Thyroid gland (tissue), 4 donors: ENCODE measurements around the gene TMEM242. TPM values are rescaled to one million over a fixed set of nuclear protein-coding genes. Genes with fewer than 3 reads are reported as not detected.

Experiments used
- DNase-seq, 2 donors: peaks; one replicate each; pipeline ENCODE4 v3.0.0-alpha.2; 2019
- H3K27ac ChIP-seq, 3 donors: fragments of 200-600 bp; sonication (generic); 1 replicate in 2 of 3; 2 replicates in 1 of 3; pipeline ENCODE4 v1.5.1; 2016 to 2019; ENCODE audit warnings: mild to moderate bottlenecking in 1 of 3, moderate library complexity in 1 of 3
- H3K27me3 ChIP-seq: fragments of 200-600 bp; sonication (generic); one replicate; pipeline ENCODE4 v1.5.1; 2019
- H3K36me3 ChIP-seq, 2 donors: fragments of 200-600 bp; sonication (generic); one replicate each; pipeline ENCODE4 v1.5.1; 2016 to 2019
- H3K4me1 ChIP-seq, 2 donors: fragments of 200-600 bp; sonication (generic); one replicate each; pipeline ENCODE4 v1.5.1; 2017 to 2019
- H3K4me3 ChIP-seq, 3 donors: fragments of 200-600 bp; sonication (generic); replicated peaks in 1 of 3; 1 replicate in 2 of 3; 2 replicates in 1 of 3; pipeline ENCODE4 v1.5.1; 2016; ENCODE audit warnings: mild to moderate bottlenecking in 1 of 3
- H3K9me3 ChIP-seq: fragments of 200-600 bp; sonication (generic); one replicate; pipeline ENCODE4 v1.5.1; 2017
- POLR2A ChIP-seq, 2 donors: fragments of 450-650 bp; IDR thresholded peaks; one replicate each; pipeline ENCODE4 v1.6.1; 2017; ENCODE audit warnings: antibody characterized with exemption in 2 of 2, mild to moderate bottlenecking in 2 of 2, moderate library complexity in 1 of 2
- WGBS, 2 donors: methylation state at CpG; one replicate each; pipeline ENCODE4 v1.1.5; 2017; 5-methylcytosine and 5-hydroxymethylcytosine counted together
- intact Hi-C: fragments of 100-400 bp; cut with DNase I; formaldehyde crosslinking; loops from one replicate; pipeline ENCODE4 v1.15.1; 2023
- total RNA-seq, 4 donors: library from RNA; depleted of rRNA; stranded (reverse); fragments of >200 nt; gene quantifications; one replicate each; pipeline ENCODE4 v1.2.3, GENCODE V29; 2016
- TF ChIP-seq, protein P1 (sequence below), 6 experiments: fragments of 200-600 bp in 3 of 6; fragments of 450-650 bp in 3 of 6; sonication (generic) in 3 of 6; IDR thresholded peaks; one replicate each; pipeline ENCODE4 v1.5.1; 2016 to 2019; ENCODE audit warnings: antibody characterized with exemption in 6 of 6, mild to moderate bottlenecking in 2 of 6, inconsistent platforms in 1 of 6, moderate library complexity in 1 of 6

TMEM242 gene
- total RNA-seq, 4 donors from 2014 or later, result 7.0 to 14.0 (median 9.7) TPM

- intact Hi-C loops, result no loop called here
- H3K27ac ChIP-seq, result no peak overlapping the region
- no peak for TF ChIP-seq POLR2A (IDR thresholded peaks at IDR 0.05)
- TF ChIP-seq, protein P1, sequence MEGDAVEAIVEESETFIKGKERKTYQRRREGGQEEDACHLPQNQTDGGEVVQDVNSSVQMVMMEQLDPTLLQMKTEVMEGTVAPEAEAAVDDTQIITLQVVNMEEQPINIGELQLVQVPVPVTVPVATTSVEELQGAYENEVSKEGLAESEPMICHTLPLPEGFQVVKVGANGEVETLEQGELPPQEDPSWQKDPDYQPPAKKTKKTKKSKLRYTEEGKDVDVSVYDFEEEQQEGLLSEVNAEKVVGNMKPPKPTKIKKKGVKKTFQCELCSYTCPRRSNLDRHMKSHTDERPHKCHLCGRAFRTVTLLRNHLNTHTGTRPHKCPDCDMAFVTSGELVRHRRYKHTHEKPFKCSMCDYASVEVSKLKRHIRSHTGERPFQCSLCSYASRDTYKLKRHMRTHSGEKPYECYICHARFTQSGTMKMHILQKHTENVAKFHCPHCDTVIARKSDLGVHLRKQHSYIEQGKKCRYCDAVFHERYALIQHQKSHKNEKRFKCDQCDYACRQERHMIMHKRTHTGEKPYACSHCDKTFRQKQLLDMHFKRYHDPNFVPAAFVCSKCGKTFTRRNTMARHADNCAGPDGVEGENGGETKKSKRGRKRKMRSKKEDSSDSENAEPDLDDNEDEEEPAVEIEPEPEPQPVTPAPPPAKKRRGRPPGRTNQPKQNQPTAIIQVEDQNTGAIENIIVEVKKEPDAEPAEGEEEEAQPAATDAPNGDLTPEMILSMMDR (IDR thresholded peaks at IDR 0.05), result no peak
Measured at GRCh38 chr6:157300436-157300835, 22.9 kb downstream of the TMEM242 start.

DNA sequence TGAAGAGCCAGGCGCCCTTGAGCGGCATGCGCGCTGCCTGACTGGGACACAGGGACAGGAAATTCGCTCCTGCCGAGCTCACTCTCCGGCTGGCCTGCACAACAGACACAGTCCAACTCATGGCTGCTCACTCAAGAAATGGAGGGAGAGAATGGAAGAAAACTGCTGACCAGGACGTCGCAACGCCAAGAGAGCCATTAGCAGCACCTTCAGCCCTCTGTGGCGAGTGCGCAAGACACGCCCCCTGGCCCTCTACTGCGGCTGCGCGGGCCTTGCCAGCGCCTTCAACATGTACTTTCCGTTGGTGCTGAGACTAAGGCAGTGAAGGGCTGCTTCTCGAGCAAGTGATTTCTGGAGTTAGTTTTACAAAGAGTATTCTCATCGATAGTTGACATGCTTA is 23.3 kb downstream of the TMEM242 start:
- no peak overlapping the region for H3K4me3 ChIP-seq
- H3K27ac ChIP-seq, result no peak overlapping the region
- H3K27me3 ChIP-seq, result no peaks in the 10 kb centered on the region
- H3K9me3 ChIP-seq, result no peaks in the 10 kb centered on the region
- WGBS, 2 donors, result 97 to 99% methylated on average over 17 to 20 of the region's 20 CpGs
- H3K4me1 ChIP-seq, result no peaks in the 10 kb centered on the region
- TF ChIP-seq, protein P1 (IDR thresholded peaks at IDR 0.05), result no peak
- TF ChIP-seq POLR2A (IDR thresholded peaks at IDR 0.05), result no peak
- intact Hi-C loops, result no loop called here
- DNase-seq, result no peak
- H3K36me3 ChIP-seq, result no peaks in the 10 kb centered on the region

More at GRCh38 chr6:157300436-157300835, 22.9 kb downstream of the TMEM242 start:
- DNase-seq, result no peak
- Histone ChIP-seq H3K27me3 (no peaks in the 10 kb centered on the region), H3K4me3 (no peak overlapping the region), H3K9me3 (no peaks in the 10 kb centered on the region), H3K36me3 (no peaks in the 10 kb centered on the region), H3K4me1 (no peaks in the 10 kb centered on the region)
- 94 to 96% methylated on average over 12 of the region's 12 CpGs for WGBS, 2 donors

DNA sequence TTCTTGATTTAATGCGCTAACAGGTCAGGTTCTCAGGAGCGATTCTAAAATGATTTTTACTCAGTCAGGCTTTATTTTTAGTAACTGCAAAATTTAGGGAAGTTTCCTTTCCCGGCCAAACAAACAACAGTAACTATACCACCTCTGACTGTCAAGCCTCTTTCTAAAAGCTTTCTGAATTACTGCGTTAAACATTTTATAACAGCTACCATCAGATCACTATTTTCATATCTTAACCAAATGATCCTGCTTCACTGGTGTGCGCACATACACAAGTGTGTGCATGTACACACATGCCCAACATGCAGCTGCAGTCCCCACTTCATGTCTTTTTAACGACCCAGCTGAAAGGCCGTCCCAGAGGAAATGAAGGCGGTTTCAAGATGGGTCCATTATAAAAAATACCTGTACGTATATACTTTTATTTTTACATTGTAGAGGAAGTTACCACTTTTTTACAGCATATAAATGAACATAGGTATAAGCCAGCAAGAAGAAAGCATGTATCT is 25.0 kb downstream of the TMEM242 start:
- Histone ChIP-seq H3K4me3 (no peak overlapping the region), H3K27ac (no peak overlapping the region), H3K9me3 (no peaks in the 10 kb centered on the region), H3K27me3 (no peaks in the 10 kb centered on the region), H3K36me3 (no peaks in the 10 kb centered on the region), H3K4me1 (no peaks in the 10 kb centered on the region)
- 78 to 82% methylated on average over 9 of the region's 9 CpGs for WGBS, 2 donors
- DNase-seq, result no peak
- TF ChIP-seq, protein P1 (IDR thresholded peaks at IDR 0.05), result no peak
- no peak for TF ChIP-seq POLR2A (IDR thresholded peaks at IDR 0.05)
- intact Hi-C loops, result no loop called here

- H3K36me3 ChIP-seq, result peaks cover 8 to 14% of the 10 kb centered on the region in 2 donors
- no peak overlapping the region for H3K27ac ChIP-seq
- no peak for DNase-seq
- no peak overlapping the region for H3K4me3 ChIP-seq
- H3K27me3 ChIP-seq, result no peaks in the 10 kb centered on the region
- WGBS, 2 donors, result 94 to 98% methylated on average over 2 of the region's 2 CpGs
- no peaks in the 10 kb centered on the region for H3K4me1 ChIP-seq
- H3K9me3 ChIP-seq, result no peaks in the 10 kb centered on the region
- intact Hi-C loops, result no loop called here
- TF ChIP-seq, protein P1 (IDR thresholded peaks at IDR 0.05), result no peak
- TF ChIP-seq POLR2A (IDR thresholded peaks at IDR 0.05), result no peak
Measured at GRCh38 chr6:157294654-157295053, 28.7 kb downstream of the TMEM242 start.

DNA sequence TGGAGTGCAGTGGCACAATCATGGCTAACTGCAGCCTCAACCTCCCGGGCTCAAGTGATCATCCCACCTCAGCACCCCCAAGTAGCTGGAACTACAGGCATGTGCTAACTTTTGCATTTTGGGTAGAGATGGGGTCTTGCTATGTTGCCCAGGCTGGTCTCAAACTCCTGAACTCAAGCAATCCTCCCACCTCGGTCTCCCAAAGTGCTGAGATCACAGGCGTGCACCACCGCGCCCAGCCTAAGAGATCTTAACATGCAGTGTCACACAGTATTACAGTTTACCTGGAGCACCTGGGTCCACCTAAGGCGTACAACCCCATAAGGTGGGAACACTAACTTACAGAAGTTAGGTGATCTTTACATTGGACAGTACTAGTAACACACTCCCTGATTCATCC is 29.5 kb downstream of the TMEM242 start:
- 88 to 100% methylated on average over 6 of the region's 6 CpGs for WGBS, 2 donors
- Histone ChIP-seq H3K27ac (no peak overlapping the region), H3K4me3 (no peak overlapping the region), H3K27me3 (no peaks in the 10 kb centered on the region), H3K9me3 (no peaks in the 10 kb centered on the region), H3K4me1 (no peaks in the 10 kb centered on the region), H3K36me3 (peaks cover 8 to 14% of the 10 kb centered on the region in 2 donors)
- intact Hi-C loops, result no loop called here
- no peak for DNase-seq
- TF ChIP-seq, protein P1 (IDR thresholded peaks at IDR 0.05), result no peak
- TF ChIP-seq POLR2A (IDR thresholded peaks at IDR 0.05), result no peak
